KOPT-K1 (cell line): Measurements from ENCODE around the gene KIF1B.
"Not testable (repeated sequence)": the region's sequence is repeated elsewhere in the genome, so short reads cannot be mapped to it uniquely, and the experiment has no call there.

Experiments
- H3K27ac ChIP-seq: fragments of 200-600 bp; sonication (generic); 2 replicates; pipeline ENCODE4 v1.5.1; 2016; ENCODE audit warnings: antibody characterized with exemption, mild to moderate bottlenecking, low read depth, low read length; ENCODE audit not compliant: poor library complexity, severe bottlenecking
- H3K36me3 ChIP-seq: fragments of 200-600 bp; sonication (generic); 2 replicates; pipeline ENCODE4 v1.5.1; 2017; ENCODE audit warnings: antibody characterized with exemption, mild to moderate bottlenecking, low read length, moderate library complexity; ENCODE audit not compliant: insufficient read depth
- H3K9me3 ChIP-seq: fragments of 200-600 bp; sonication (generic); 2 replicates; pipeline ENCODE4 v1.5.1; 2017; ENCODE audit warnings: antibody characterized with exemption, low read length, mild to moderate bottlenecking; ENCODE audit not compliant: insufficient read depth, poor library complexity, severe bottlenecking

KIF1B gene

DNA sequence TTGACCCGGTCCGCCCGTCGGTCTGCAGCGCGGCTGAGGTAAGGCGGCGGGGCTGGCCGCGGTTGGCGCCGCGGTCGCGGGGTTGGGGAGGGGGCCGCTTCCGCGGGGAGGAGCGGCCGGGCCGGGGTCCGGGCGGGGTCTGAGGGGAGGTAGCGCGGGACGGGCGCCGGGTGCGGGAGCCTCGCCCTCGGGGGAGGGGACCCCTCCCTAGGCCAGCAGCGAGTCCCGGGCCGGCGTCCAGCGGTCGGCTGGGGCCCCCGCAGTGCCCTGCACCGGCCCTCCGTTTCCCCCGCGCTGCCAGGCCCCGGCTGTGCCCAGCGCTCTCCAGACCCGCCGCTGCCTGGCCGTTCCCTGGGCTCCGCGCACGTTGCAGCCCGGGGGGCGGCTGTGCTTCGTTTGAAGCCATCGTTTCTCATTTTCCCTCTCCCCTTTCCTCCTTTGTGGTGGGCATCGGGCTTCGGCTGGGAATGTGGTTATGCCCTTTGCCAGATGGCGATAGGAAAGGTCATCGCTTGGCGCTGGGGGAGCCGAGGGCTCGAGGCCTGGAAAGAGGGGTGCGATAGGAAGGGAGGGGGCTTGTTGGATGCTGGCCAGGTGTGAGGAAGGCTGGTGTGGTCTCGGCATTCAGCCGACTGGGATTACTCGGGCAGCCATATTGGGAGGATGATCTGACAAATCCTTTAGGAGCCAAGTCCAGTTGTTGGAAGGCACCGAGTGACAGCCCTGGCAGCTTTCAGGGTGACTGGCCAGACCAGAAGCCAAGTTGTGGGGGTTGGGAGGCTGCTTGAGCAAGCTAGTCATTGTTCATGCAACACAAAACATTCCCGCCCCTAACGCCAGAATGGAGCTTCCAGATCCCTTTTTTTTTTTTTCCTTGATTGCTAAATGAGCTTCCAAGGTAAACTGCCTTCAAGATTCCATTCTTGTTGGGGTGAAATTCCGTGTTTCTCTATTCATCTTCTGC is 753 bp downstream of the KIF1B start:
- Histone ChIP-seq H3K36me3 (no peaks in the 10 kb centered on the region), H3K9me3 (no peaks in the 10 kb centered on the region), H3K27ac (peak overlapping the region; percentile 32)

- Histone ChIP-seq H3K27ac (no peak overlapping the region), H3K36me3 (no peaks in the 10 kb centered on the region), H3K9me3 (no peaks in the 10 kb centered on the region)
These were observed 1.5 kb downstream of the KIF1B start for GRCh38 chr1:10211805-10212410.

GRCh38 chr1:10212476-10212875 is 2.1 kb downstream of the KIF1B start:
- Histone ChIP-seq H3K36me3 (no peaks in the 10 kb centered on the region), H3K9me3 (no peaks in the 10 kb centered on the region), H3K27ac (no peak overlapping the region)

GRCh38 chr1:10213186-10213705 is 2.9 kb downstream of the KIF1B start:
- Histone ChIP-seq H3K36me3 (no peaks in the 10 kb centered on the region), H3K27ac (no peak overlapping the region), H3K9me3 (no peaks in the 10 kb centered on the region)

- Histone ChIP-seq H3K9me3 (no peaks in the 10 kb centered on the region), H3K27ac (peak overlapping the region; percentile 22), H3K36me3 (no peaks in the 10 kb centered on the region)
These were observed 5.8 kb downstream of the KIF1B start for GRCh38 chr1:10216090-10216749.

- H3K36me3 ChIP-seq = no peaks in the 10 kb centered on the region
- no peak overlapping the region for H3K27ac ChIP-seq
- H3K9me3 ChIP-seq = no peaks in the 10 kb centered on the region
These were observed 7.5 kb downstream of the KIF1B start for GRCh38 chr1:10217748-10218441.

DNA sequence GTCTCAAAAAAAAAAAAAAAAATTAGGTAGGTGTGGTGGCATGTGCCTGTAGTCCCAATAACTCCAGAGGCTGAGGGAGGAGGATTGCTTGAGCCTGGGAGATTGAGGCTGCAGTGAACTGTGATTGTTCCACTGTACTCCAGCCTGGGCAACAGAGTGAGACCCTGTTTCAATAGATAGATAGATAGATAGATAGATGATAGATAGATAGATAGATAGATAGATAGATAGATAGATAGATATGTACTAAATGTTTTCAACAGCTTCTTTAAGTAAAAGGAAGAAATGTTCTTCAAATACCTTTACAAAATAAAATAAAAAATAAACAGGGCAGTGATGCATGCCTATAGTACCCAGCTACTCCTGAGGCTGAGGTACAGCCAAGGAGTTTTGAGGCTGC is 9.8 kb downstream of the KIF1B start:
- Histone ChIP-seq H3K9me3 (peaks cover 8% of the 10 kb centered on the region), H3K27ac (no peak overlapping the region), H3K36me3 (no peaks in the 10 kb centered on the region)

GRCh38 chr1:10220657-10221056 is 10.3 kb downstream of the KIF1B start:
- not testable (repeated sequence) for H3K27ac ChIP-seq, H3K36me3 ChIP-seq
- peaks cover 11% of the 10 kb centered on the region for H3K9me3 ChIP-seq

- H3K27ac ChIP-seq = no peak overlapping the region
These were observed 15.2 kb downstream of the KIF1B start for GRCh38 chr1:10225573-10225972.

GRCh38 chr1:10228528-10228927 is 18.2 kb downstream of the KIF1B start:
- H3K9me3 ChIP-seq = peaks cover 11% of the 10 kb centered on the region
- no peak overlapping the region for H3K27ac ChIP-seq
- no peaks in the 10 kb centered on the region for H3K36me3 ChIP-seq

More at GRCh38 chr1:10225573-10225972, 15.2 kb downstream of the KIF1B start:
- H3K9me3 ChIP-seq = peaks cover 11% of the 10 kb centered on the region
- no peaks in the 10 kb centered on the region for H3K36me3 ChIP-seq

DNA sequence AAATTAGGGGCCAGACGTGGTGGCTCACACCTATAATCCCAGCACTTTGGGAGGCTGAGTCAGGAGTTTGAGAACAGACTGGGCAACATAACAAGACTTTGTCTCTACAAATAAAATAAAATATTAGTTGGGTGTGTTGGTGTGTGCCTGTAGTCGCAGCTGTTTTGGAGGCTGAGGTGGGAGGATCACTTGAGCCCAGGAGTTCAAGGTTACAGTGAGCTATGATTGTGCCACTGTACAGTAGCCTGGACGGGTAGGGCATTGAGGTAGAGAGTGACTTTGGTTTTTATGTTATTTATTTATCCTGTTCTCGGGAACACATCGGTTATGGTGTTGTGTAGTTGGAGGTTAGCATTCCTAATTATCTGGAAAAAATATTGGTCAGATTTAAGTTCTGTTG is 19.5 kb downstream of the KIF1B start:
- peaks cover 6% of the 10 kb centered on the region for H3K9me3 ChIP-seq
- no peaks in the 10 kb centered on the region for H3K36me3 ChIP-seq
- H3K27ac ChIP-seq = no peak overlapping the region

DNA sequence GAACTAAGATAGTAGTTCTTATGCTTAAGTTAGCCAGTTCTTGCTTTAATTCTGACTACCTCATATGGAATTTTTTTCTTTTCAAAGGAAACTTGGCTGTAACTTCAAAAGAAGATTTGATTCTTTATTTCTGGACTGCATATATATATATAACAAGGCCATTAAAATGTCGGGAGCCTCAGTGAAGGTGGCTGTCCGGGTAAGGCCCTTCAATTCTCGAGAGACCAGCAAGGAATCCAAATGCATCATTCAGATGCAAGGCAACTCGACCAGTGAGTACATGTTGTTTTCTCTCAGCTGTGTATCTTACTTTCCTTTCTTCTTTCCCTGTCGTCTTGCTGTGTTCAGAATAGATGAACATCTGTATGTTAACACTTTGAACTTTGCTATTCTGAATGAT is 21.8 kb downstream of the KIF1B start:
- Histone ChIP-seq H3K36me3 (no peaks in the 10 kb centered on the region), H3K9me3 (no peaks in the 10 kb centered on the region), H3K27ac (no peak overlapping the region)

GRCh38 chr1:10236405-10237156 is 26.2 kb downstream of the KIF1B start:
- no peaks in the 10 kb centered on the region for H3K9me3 ChIP-seq
- H3K36me3 ChIP-seq = no peaks in the 10 kb centered on the region
- no peak overlapping the region for H3K27ac ChIP-seq

- H3K36me3 ChIP-seq = no peaks in the 10 kb centered on the region
- no peaks in the 10 kb centered on the region for H3K9me3 ChIP-seq
- H3K27ac ChIP-seq = no peak overlapping the region
These were observed 26.8 kb downstream of the KIF1B start for GRCh38 chr1:10237157-10237539.
